Mesendoderm (in vitro differentiated cells): ENCODE measurements around the gene TNS3.

Experiments
- DNase-seq: peaks from one replicate; pipeline ENCODE4 v3.0.0; 2013
- H2AK5ac ChIP-seq: 2 replicates; pipeline ENCODE4 v1.6.1; 2013; ENCODE audit warnings: low read length, inconsistent platforms
- H2BK120ac ChIP-seq: 2 replicates; pipeline ENCODE4 v1.6.1; 2013; ENCODE audit warnings: low read depth, mild to moderate bottlenecking, low read length, moderate library complexity, mixed read lengths
- H2BK15ac ChIP-seq: replicated peaks from 2 replicates; pipeline ENCODE4 v1.6.1; 2013; ENCODE audit warnings: low read depth, mild to moderate bottlenecking, moderate library complexity
- H2BK5ac ChIP-seq: 2 replicates; pipeline ENCODE4 v1.6.1; 2013; ENCODE audit warnings: low read length, inconsistent platforms
- H3K18ac ChIP-seq: 2 replicates; pipeline ENCODE4 v1.6.1; 2013; ENCODE audit warnings: mild to moderate bottlenecking, low read length, mixed read lengths
- H3K23ac ChIP-seq: one replicate; pipeline ENCODE4 v1.6.1; 2013; ENCODE audit warnings: low read length
- H3K27ac ChIP-seq: 2 replicates; pipeline ENCODE4 v1.5.1; 2013; ENCODE audit warnings: low read depth, mild to moderate bottlenecking, inconsistent platforms, low read length, moderate library complexity
- H3K27me3 ChIP-seq: 2 replicates; pipeline ENCODE4 v1.6.1; 2013; ENCODE audit warnings: low read length, control low read depth, mild to moderate bottlenecking, inconsistent platforms; ENCODE audit not compliant: insufficient read depth, poor library complexity
- H3K36me3 ChIP-seq: 2 replicates; pipeline ENCODE4 v1.6.1; 2013; ENCODE audit warnings: low read length, inconsistent platforms; ENCODE audit not compliant: control insufficient read depth, insufficient read depth
- H3K4ac ChIP-seq: one replicate; pipeline ENCODE4 v1.6.1; 2013; ENCODE audit warnings: low read depth, mild to moderate bottlenecking, low read length, moderate library complexity
- H3K4me1 ChIP-seq: 2 replicates; pipeline ENCODE4 v1.6.1; 2013; ENCODE audit warnings: low read depth, low read length, inconsistent platforms; ENCODE audit not compliant: control insufficient read depth
- H3K4me2 ChIP-seq: 2 replicates; pipeline ENCODE4 v1.6.1; 2013; ENCODE audit warnings: low read length
- H3K4me3 ChIP-seq: 2 replicates; pipeline ENCODE4 v1.5.1; 2013; ENCODE audit warnings: mild to moderate bottlenecking, low read length
- H3K56ac ChIP-seq: one replicate; pipeline ENCODE4 v1.6.1; 2013; ENCODE audit warnings: low read length
- H3K79me1 ChIP-seq: 2 replicates; pipeline ENCODE4 v1.6.1; 2013; ENCODE audit warnings: low read length, inconsistent platforms
- H3K79me2 ChIP-seq: 2 replicates; pipeline ENCODE4 v1.6.1; 2013; ENCODE audit warnings: mild to moderate bottlenecking, low read length; ENCODE audit not compliant: control insufficient read depth, insufficient read depth
- H3K9ac ChIP-seq: 2 replicates; pipeline ENCODE4 v1.6.1; 2013; ENCODE audit warnings: low read length, inconsistent platforms
- H4K5ac ChIP-seq: one replicate; pipeline ENCODE4 v1.6.1; 2013; ENCODE audit warnings: low read length
- H4K8ac ChIP-seq: one replicate; pipeline ENCODE4 v1.6.1; 2013; ENCODE audit warnings: low read depth, mild to moderate bottlenecking, control low read depth, low read length, moderate library complexity
- WGBS: extraction: QIAGEN DNeasy Blood & Tissue Kit; methylation state at CpG from one replicate; pipeline ENCODE4 v1.1.7; 2013; ENCODE audit warnings: low lambda C conversion rate, missing lambda C conversion rate; ENCODE audit not compliant: insufficient coverage; ENCODE audit errors: extremely low coverage; 5-methylcytosine and 5-hydroxymethylcytosine counted together

TNS3 gene

GRCh38 chr7:47484923-47485639 lies 96.8 kb downstream of the TNS3 start:
- Histone ChIP-seq H2BK5ac (no peak overlapping the region), H3K27me3 (no peaks in the 10 kb centered on the region)
- no peak for DNase-seq

GRCh38 chr7:47484457-47484856 lies 97.5 kb downstream of the TNS3 start:
- no peaks in the 10 kb centered on the region for H3K36me3 ChIP-seq
- H2BK5ac ChIP-seq, result no peak overlapping the region
- no peak overlapping the region for H3K27ac ChIP-seq
- no peaks in the 10 kb centered on the region for H3K27me3 ChIP-seq
- no peak for DNase-seq
- H2BK15ac ChIP-seq, result no peak overlapping the region
- no peak overlapping the region for H3K9ac ChIP-seq
- no peak overlapping the region for H2BK120ac ChIP-seq
- no peaks in the 10 kb centered on the region for H3K79me2 ChIP-seq
- H4K5ac ChIP-seq, result no peak overlapping the region
- H2AK5ac ChIP-seq, result no peak overlapping the region
- H3K4me1 ChIP-seq, result peaks cover 18% of the 10 kb centered on the region
- no peak overlapping the region for H3K4me3 ChIP-seq
- no peak overlapping the region for H3K56ac ChIP-seq
- no peak overlapping the region for H3K23ac ChIP-seq
- no peak overlapping the region for H4K8ac ChIP-seq
- no peak overlapping the region for H3K4ac ChIP-seq
- H3K79me1 ChIP-seq, result no peaks in the 10 kb centered on the region
- no peak overlapping the region for H3K4me2 ChIP-seq
- no CpG with 5 or more reads among the region's 7 CpGs for WGBS
- H3K18ac ChIP-seq, result no peak overlapping the region

More at GRCh38 chr7:47484923-47485639, 96.8 kb downstream of the TNS3 start:
- H3K18ac ChIP-seq, result no peak overlapping the region
- H3K79me1 ChIP-seq, result no peaks in the 10 kb centered on the region
- no peak overlapping the region for H4K5ac ChIP-seq
- H3K79me2 ChIP-seq, result no peaks in the 10 kb centered on the region
- no peak overlapping the region for H3K27ac ChIP-seq
- no peak overlapping the region for H3K4me3 ChIP-seq
- no peak overlapping the region for H2BK120ac ChIP-seq
- no peaks in the 10 kb centered on the region for H3K36me3 ChIP-seq
- WGBS, result no CpG with 5 or more reads among the region's 17 CpGs
- H3K9ac ChIP-seq, result no peak overlapping the region
- no peak overlapping the region for H3K56ac ChIP-seq
- peaks cover 20% of the 10 kb centered on the region for H3K4me1 ChIP-seq
- no peak overlapping the region for H3K23ac ChIP-seq
- H2BK15ac ChIP-seq, result no peak overlapping the region
- no peak overlapping the region for H4K8ac ChIP-seq
- no peak overlapping the region for H3K4ac ChIP-seq
- H2AK5ac ChIP-seq, result no peak overlapping the region
- H3K4me2 ChIP-seq, result no peak overlapping the region

- H3K18ac ChIP-seq, result no peak overlapping the region
- peaks cover 13% of the 10 kb centered on the region for H3K4me1 ChIP-seq
- no peak overlapping the region for H3K9ac ChIP-seq
- H3K27me3 ChIP-seq, result no peaks in the 10 kb centered on the region
- H4K5ac ChIP-seq, result no peak overlapping the region
- H3K27ac ChIP-seq, result no peak overlapping the region
- H3K4me3 ChIP-seq, result no peak overlapping the region
- DNase-seq, result peak; percentile 48
- H3K79me1 ChIP-seq, result no peaks in the 10 kb centered on the region
- H3K79me2 ChIP-seq, result no peaks in the 10 kb centered on the region
- no peak overlapping the region for H3K4me2 ChIP-seq
- H3K4ac ChIP-seq, result no peak overlapping the region
- no peak overlapping the region for H3K23ac ChIP-seq
- H3K36me3 ChIP-seq, result no peaks in the 10 kb centered on the region
- H2AK5ac ChIP-seq, result no peak overlapping the region
- H2BK5ac ChIP-seq, result no peak overlapping the region
- H2BK120ac ChIP-seq, result no peak overlapping the region
- no peak overlapping the region for H3K56ac ChIP-seq
- WGBS, result no CpG with 5 or more reads among the region's 16 CpGs
- H4K8ac ChIP-seq, result no peak overlapping the region
- no peak overlapping the region for H2BK15ac ChIP-seq
Observed at GRCh38 chr7:47483604-47484273, 98.2 kb downstream of the TNS3 start.

GRCh38 chr7:47482013-47482875 lies 99.7 kb downstream of the TNS3 start:
- Histone ChIP-seq H2BK15ac (no peak overlapping the region), H3K79me1 (no peaks in the 10 kb centered on the region), H2BK120ac (no peak overlapping the region), H3K4me1 (peaks cover 10% of the 10 kb centered on the region), H2BK5ac (no peak overlapping the region), H3K79me2 (no peaks in the 10 kb centered on the region), H3K36me3 (no peaks in the 10 kb centered on the region), H3K27me3 (no peaks in the 10 kb centered on the region), H3K4ac (no peak overlapping the region), H4K8ac (no peak overlapping the region), H2AK5ac (no peak overlapping the region), H3K56ac (no peak overlapping the region), H3K4me3 (no peak overlapping the region), H3K27ac (no peak overlapping the region), H3K9ac (no peak overlapping the region), H3K23ac (no peak overlapping the region), H3K18ac (no peak overlapping the region), H4K5ac (no peak overlapping the region), H3K4me2 (no peak overlapping the region)
- WGBS, result no CpG with 5 or more reads among the region's 15 CpGs
- DNase-seq, result peak; percentile 54

- no CpG with 5 or more reads among the region's 7 CpGs for WGBS
- no peak overlapping the region for H3K27ac ChIP-seq
- no peak for DNase-seq
Observed at GRCh38 chr7:47481541-47482012, 100.3 kb downstream of the TNS3 start.

More at GRCh38 chr7:47481541-47482012, 100.3 kb downstream of the TNS3 start:
- Histone ChIP-seq H3K23ac (no peak overlapping the region), H3K9ac (no peak overlapping the region), H2AK5ac (no peak overlapping the region), H3K56ac (no peak overlapping the region), H2BK120ac (no peak overlapping the region), H4K5ac (no peak overlapping the region), H3K79me1 (no peaks in the 10 kb centered on the region), H3K4me1 (peaks cover 10% of the 10 kb centered on the region), H3K4ac (no peak overlapping the region), H3K27me3 (no peaks in the 10 kb centered on the region), H3K4me3 (no peak overlapping the region), H3K36me3 (no peaks in the 10 kb centered on the region), H2BK15ac (no peak overlapping the region), H3K4me2 (no peak overlapping the region), H3K18ac (no peak overlapping the region), H4K8ac (no peak overlapping the region), H2BK5ac (no peak overlapping the region), H3K79me2 (no peaks in the 10 kb centered on the region)
